Measurements from ENCODE around the gene PRKCA.

DNA sequence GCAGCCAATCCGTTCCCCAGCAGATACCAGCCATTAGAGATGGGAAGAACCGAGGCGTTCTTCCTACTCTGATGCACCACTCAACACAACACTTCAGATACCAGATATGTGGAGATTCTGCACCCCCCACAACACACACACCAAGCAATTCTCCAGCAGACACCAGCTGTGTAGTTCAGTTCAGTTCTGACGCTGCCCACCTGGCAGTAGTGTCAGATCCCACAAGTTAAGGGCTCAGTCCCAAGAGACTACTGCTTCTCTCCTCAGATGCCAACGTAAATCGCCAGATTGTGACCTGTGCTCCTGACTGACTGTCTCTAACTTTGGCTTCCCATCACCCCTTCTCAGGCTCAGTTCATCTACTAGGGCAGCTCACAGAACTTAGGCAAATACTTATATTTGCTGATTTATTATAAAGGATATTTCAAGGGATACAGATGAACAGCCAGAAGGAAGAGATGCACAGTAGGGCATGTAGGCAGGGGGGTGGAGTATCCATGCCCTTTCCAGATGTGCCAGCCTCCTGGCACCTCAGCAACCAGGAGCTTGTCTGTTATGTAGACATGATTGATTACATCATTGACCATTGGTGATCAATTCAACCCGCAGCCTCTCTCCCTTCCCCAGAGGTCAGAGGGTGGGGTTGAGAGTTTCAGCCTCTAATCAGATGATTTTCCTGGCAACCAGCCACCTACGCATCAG, 110.6 kb downstream of the PRKCA start:
- TF ChIP-seq POLR2A (IDR thresholded peaks at IDR 0.05) = no peak
- TF ChIP-seq, protein P1, sequence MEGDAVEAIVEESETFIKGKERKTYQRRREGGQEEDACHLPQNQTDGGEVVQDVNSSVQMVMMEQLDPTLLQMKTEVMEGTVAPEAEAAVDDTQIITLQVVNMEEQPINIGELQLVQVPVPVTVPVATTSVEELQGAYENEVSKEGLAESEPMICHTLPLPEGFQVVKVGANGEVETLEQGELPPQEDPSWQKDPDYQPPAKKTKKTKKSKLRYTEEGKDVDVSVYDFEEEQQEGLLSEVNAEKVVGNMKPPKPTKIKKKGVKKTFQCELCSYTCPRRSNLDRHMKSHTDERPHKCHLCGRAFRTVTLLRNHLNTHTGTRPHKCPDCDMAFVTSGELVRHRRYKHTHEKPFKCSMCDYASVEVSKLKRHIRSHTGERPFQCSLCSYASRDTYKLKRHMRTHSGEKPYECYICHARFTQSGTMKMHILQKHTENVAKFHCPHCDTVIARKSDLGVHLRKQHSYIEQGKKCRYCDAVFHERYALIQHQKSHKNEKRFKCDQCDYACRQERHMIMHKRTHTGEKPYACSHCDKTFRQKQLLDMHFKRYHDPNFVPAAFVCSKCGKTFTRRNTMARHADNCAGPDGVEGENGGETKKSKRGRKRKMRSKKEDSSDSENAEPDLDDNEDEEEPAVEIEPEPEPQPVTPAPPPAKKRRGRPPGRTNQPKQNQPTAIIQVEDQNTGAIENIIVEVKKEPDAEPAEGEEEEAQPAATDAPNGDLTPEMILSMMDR (IDR thresholded peaks at IDR 0.05) = no peak
